GM19023 (cell line): Measurements from ENCODE around the gene THADA.

Source experiments
- ATAC-seq: cut with Tn5 transposase; IDR thresholded peaks from one replicate; pipeline ENCODE4 v1.9.1; 2021; ENCODE audit warnings: mild to moderate bottlenecking, moderate library complexity; ENCODE audit not compliant: unreplicated experiment

The THADA gene

DNA sequence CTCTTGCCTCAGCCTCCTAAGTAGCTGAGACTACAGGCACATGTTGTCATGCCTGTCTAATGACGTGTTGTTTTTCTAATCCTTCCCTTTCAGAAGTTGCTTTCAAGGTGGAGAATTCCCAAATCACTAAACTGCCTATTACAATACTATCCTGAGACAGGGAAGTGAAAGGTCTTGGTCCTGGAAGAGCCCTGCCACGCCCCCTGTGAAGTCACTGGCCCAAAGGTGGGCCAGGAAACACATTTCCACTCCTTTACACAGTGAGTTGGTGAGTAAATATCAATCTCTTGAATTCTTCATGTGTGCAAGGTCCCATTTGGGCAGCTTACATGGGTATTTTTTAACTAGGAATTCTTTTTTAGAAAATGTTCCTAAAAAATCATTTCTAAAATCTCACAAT is 150.1 kb downstream of the THADA start:
- no peak for ATAC-seq

DNA sequence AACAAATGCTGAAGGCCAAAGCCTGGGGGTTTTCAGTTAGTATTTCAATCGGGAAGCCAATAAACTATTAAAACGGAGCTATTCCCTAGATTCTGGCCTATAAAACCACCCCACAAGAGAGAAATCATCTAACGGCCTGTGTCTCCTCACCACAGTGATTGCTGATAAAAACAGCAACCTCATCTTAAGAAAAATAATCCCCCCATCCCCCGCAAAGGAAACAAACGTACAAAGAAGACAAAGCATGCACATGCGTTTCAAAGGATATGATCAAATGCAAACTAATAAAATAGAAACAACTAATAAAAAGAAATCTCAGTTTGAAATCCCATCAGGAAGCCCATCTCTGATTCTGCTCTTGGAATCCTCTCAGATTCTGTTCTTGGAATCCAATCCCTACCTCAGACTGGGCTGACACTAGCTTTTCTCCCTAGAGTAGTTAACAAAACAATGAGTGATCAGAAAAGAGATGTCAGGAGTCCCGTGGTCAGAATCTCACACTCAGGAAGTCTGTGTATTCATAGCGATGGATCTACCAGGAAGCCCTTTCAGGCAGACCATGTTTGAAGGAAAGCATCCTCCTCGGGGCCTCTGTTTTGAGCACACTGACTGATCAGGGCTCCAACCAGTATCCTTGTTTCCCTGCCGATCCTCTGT is 150.7 kb downstream of the THADA start:
- no peak for ATAC-seq

DNA sequence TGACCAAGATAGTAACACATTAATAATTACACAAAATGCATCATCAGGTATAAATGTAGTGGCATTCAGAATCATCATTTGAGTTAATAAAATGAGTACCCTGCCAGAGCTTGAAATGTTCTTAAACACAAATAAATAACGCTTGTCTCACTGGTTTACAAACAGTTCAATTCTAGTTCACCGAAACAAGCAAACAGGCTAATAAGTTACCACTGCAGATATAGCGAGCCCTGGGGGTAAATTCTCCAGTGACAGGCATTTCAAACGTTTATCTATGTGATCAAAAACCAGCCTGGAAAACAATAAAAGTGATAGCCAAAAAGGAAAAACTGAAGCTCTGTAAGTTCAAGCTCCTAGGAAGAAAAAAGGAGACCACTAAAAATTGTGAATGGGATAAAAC is 152.6 kb downstream of the THADA start:
- no peak for ATAC-seq

DNA sequence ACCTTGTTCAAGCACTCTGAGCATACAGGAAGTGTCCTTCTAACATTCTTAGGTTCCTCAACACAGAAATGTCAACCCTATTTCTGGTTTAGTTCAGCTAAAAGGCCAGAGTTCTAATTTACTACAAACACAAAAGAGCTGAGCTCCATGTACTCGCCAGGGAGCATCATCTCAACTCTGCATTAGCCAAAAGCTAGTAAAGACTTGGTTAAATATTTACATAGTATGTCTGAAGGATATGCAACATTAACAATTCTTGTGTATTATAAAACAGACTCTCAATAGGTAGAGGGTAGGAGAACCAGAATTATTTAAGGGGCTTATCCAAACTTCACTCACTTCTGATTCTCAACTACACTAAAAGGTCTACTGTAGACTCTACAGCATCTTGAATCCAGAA is 154.6 kb downstream of the THADA start:
- ATAC-seq, result no peak

DNA sequence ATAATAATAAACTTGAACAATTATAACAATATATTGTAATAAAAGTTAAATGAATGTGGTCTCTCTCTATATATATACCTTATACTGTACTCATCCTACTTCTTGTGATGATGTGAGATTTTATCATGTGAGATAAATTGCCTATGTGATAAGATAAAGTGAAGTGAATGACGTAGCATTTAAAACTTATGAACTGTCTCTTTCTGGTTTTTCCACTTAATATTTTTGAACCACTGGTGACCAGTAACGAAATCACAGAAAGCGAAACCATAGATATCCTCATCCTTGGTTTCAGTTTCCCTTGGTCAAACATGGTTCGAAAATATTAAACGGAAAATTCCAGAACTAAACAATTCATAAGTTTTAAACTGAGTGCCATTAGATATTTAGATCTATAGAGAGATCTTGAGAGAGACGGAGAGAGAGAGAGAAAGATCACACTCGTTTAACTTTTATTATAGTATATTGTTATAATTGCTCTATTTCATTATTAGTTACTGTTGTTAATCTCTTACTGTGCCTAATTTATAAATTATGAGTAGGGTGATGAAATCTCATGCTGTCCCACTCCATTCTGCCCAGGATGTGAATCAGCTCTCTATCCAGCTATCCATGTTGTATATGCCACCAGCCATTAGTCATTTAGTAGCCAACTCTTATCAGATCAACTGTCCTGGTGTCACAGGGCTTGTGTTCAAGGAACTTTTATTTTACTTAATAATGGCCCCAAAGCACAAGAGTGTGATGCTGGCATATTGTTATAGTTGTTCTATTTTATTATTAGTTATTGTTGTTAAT is 156.8 kb downstream of the THADA start:
- ATAC-seq, result no peak

DNA sequence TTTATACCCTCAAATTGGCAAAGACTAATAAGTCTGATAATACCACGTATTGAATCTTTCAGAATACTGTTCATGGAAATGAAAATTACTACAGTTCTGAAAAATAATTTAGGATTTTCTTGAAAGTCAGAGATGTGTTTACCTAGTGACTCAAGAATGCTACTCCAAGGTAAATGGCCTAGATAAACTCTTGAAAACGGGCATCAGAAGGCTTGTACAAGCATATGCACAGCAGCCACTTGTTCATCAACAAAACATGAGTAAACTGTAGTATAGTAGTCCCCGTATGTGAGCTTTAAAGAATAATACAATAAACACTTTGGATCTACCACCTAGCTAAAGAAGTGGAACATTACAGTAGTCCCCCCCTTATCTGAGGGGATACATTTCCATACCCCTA is 157.5 kb downstream of the THADA start:
- no peak for ATAC-seq

DNA sequence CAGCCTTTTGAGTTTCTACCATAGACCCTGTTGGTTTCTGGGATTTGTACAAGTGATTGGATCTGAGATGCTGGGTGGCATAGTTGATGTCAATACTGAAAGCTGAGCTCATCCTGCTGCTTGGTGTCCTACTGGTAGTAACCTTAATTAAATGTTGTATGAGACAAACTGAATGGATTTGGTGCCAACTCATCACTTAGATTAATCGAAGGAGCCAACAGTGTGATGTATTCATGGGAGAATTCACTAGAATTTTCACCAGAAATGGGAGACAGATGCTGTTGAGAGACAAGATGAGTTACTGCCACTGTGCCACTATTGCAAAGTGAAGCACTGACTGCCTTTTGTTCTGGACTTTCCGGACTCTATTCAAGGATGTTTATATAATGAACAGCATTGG is 158.5 kb downstream of the THADA start:
- ATAC-seq, result no peak

DNA sequence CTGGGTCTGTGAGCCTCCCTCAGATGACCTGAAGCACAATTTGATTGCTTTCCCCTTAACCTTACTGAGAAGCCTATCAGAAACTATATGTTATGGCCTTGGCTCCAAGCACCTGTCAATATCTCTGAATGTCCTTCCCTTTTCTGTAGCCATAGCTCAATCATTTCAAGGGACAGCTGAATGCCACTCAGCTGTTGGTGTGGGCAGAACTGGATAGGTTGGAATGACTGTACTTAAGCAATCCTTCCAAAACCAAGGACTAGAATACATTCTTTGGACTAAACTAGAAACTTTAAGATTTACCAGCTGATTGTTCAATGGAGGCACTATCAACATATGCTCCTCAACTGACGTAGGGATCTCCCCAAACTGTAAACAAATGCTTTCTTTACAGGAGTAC is 159.4 kb downstream of the THADA start:
- ATAC-seq, result no peak

DNA sequence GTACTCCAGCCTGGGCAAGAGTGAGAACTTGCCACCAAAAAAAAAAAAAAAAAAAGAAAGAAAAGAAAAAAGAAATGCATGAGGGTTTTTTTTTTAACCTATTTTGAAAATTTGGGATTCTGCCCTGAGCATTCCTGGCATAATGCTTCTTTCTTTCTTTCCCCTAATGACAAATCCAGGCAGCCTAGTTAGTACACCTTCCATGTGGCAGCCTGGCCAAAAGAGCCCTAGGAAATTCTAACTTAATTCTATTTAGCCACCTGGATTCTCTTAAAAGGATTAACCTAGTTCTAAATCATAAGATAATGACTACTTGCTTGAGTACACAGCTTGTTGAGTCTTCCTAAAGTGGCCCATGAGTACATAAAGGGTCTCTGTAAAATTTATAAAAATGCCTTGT is 160.1 kb downstream of the THADA start:
- no peak for ATAC-seq

DNA sequence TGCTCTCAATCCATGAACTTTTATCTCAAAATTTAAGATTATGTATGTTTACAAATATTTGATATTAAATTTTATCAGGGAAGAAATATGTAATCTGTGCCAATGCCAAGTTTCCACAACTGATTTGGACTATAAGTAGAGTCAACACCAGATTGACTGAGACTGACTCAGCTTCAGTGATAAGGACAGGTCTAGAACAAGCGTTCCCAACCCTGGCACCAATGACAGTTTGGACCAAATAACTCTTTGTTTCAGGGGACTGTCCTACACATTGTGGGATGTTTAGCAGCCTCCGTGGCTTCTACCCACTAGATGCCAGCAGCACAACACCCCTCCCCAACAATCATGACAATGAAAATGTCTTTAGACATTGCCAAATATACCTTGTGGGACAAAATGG is 165.3 kb downstream of the THADA start:
- ATAC-seq, result no peak

DNA sequence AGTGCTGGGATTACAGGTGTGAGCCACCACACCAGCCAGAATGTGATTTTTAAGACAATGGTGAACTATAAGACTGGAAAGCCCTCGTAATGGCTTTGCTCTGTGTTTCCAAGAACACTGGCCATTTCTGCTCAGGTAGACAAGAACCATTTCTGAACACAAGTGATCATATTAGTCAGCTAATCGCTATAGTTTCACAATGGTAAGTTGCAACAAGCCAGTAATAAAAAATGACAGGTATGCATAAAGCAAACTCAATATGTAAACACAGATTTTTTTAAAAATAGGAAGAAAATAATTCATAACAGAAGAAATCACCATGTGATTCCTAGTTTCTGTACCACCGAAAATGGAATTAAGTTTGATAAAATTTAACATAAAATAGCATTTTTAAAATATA is 166.5 kb downstream of the THADA start:
- ATAC-seq, result no peak

DNA sequence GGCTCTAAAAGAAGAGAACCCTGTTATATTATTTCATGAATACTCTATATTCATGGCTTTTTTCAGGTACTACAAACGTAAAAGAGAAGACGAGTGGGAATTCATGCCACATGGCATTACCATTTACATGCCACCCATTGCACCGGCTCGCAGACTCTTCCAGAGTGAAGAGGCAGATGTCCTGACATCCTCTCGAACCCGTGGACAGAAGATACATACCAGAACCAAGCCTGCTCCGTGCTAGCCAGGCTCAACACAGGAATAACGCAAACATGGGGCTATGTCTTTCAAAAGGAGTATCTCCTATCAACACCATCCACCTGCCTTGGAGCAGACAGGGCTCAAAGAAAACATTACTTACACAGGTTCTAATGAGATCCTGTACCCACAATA is 168.8 kb downstream of the THADA start:
- no peak for ATAC-seq

DNA sequence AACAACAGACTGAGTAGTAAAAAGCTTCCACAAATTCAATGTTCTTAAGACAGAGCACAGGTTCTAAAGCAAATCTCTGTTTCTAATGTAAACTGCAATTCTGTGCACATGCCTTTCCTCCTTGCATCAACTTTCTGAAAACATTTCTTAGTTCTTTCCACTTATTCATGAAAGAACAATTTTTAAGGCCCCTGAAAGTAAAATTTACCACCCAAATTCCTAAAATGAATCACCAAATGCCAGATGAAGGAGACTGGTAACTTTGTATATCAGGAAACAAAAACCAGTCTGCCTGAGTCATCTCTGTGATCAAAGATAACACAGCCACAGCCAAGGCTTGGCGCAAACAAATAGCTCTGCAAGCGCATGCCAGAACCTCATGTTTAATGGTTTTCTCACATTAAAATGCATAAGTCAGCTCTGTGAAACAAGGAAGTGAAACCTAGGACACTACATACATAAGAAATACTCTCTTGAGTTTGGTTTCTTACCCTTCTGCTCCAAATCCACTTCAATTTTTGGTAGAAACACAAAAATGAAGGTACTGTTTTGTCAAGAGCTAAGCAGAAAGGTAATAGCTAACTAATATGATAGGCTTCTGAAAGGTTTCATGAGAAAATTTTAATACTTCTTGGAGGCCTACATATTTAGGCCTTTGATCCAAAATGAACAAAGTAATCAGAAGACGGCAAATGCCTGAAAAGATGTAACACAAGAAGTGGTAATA is 169.4 kb downstream of the THADA start:
- peak; percentile 84 for ATAC-seq

DNA sequence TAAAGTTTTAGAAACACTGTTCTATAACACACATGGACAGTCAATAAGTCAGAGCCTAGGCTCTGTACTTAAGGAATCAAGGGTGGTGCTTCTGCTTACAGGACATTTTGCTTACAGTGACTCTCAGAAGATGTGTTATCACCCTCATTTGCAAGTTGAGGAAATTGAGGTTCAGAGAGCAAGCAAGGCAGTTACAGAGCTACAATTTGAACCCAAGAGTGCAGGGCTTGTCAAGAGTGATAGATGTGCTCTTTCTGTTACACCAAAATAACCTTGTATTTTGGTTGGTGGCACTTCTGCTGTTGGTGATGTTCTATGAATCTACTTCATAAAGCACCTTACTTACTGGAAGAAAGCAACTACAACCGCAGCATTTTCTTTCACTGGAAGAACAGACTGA is 170.2 kb downstream of the THADA start:
- no peak for ATAC-seq

DNA sequence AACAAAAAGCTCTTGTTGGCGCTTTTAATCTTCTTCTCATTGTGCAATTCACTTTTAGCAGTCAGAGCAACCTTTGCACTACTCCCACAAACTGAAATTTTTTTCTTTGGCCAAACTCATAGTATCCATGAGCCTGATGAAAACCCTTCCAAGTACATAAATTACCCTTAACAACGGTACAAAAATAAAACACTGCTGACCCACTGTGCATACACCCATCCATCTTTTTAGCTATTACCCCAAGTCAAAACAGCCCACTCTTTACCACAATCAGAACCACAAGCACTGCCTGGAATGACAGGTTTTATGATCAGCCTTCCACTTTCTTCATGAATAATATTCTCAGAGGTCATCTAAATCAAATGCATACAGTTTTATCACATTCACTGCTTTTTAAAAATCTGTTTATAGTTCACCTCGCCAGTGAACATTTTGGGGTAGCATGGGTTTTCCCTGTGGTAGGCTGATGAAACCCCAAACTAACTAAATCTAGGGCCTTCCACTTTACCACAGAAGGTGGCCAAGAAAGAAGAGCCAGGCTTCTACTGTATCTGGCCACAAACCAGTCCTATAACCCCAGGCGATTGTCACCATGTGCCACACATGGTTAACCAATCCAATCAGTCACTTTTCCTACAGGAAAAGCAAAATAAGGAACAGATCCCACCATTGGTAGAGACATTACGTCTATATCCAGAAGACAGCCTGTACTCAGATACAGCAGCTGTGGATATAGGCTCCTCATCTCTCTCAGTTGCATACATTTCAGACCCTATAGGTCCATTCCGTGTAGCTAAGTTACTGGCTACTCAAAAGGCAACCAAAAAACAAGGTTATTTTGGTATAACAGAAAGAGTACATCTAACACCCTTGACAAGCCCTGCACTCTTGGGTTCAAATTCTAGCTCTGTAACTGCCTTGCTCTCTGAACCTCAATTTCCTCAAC is 171.3 kb downstream of the THADA start:
- ATAC-seq, result no peak

DNA sequence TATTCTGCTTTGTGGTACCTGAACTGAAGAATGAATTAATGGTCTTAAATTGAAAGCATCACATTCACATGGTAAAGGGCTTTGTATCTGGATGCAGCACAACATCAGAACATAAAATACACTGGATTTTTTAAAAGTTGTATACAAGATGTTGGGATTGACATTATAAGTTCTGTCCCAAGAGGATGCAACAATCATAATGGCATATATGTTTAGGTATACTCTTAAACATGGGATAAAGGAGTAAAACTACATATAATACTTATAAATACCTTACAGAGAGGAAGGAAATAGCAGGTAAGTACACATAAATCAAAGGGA is 171.9 kb downstream of the THADA start:
- no peak for ATAC-seq

DNA sequence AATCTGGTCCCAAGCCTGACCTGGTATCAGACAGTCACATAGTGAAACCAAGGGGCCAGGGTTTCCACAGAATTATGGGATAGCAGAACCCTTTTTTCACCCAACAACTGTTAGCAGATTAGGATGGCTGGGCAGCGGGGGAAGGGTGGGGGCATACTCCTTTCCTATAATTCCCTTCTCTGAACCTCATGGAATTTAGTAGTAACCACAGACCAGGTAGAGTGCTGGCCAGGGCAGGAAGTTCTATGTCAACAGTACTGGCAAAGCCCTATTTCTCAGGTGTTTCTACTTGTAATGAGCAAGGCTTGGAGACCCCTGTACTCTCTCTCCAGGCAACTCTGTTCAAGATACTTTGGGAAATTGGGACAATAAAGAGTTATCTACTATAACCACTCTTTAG is 174.6 kb downstream of the THADA start:
- no peak for ATAC-seq

DNA sequence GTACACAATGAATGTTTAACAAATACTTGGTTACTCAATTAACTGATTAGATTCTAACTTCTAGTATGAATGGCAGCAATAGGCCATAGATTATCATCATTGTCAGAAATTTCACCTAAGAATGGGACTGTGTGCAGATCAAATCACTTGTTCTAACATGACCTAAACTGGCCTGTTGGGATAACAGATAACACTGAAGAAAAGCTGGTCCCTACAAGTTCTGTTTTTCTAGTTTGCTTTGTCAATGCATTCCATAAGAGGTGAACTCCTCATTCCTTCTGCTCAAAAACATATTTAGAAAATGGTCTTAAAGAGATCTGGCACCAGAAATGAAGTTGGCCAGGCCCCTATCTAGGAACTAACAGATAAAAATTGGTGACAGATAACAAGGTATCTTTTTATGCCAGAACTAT is 175.4 kb downstream of the THADA start:
- no peak for ATAC-seq

DNA sequence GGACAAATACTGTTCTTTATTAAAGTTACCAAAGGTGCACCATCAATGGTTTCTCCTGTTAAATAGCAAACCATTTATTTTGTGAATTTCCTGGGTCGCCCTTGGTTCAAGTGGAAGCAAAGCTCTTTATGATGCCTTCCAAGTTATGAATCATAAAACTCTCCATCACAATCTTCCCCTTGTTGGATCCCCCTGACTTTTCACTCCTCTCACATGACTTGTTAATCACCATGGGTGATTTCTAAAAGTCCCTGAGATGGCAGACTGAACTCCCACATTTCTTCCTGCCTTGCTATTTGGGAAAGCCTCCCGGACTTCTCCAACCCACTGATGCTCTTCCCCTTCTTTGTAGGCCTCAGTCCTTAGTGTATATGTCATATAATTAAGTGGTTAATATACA is 176.0 kb downstream of the THADA start:
- no peak for ATAC-seq

DNA sequence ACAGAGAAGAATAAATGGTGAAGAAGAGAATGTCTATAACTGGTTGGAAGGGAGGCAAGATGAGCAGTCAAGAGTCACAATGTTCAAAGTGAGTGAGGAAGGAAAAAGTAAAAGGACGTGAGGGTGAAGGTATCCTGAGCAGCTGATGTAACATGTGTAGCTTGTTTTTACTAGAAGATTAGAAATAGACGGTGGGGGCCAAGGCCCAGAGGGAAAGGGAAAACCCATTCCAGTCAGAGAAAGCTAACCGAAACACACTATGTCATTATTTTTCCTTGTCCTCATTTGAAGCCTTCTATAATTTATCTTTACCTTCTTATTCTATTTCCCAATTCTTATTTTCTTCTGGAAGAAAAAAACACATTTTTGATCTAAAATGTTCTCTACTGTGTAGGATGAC is 176.6 kb downstream of the THADA start:
- ATAC-seq, result no peak

DNA sequence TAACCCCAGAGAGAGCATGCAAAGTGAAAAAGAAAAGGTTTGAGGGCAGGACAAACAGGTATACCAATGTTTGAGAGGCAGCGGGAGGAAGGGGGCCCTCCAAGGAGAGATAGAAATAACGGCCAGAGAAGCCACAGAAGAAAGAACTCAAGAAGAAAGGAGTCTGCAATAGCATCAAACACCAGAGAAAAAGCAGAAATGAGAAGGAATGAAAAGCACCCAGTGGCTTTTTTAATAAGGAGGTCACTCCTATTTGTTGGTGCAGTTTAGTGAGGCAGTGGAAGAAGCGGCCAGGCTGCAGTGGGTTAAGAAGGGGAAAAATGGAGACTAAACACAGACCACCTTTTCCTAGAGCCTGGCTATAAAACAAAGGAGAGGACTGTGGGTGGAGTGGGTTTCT is 177.2 kb downstream of the THADA start:
- ATAC-seq, result no peak
